Stimulated activated CD8-positive, alpha-beta memory T cell treated with anti-CD3 and anti-CD28 coated beads, Interleukin-7, amount 100 ng/mL, for 4 hours (primary cell): Measurements from ENCODE around the gene GLB1L3.

ENCODE experiments used
- DNase-seq, 2 donors: peaks; one replicate each; pipeline ENCODE4 v3.0.0-alpha.2; 2020; ENCODE audit warnings: low read depth in 2 of 2

The GLB1L3 gene

GRCh38 chr11:134362192-134362901 lies 86.2 kb downstream of the GLB1L3 start:
- no peak for DNase-seq

- no peak for DNase-seq
Measured at GRCh38 chr11:134363161-134363560, 87.0 kb downstream of the GLB1L3 start.

- no peak for DNase-seq
Measured at GRCh38 chr11:134363592-134363991, 87.4 kb downstream of the GLB1L3 start.

- no peak for DNase-seq
Measured at GRCh38 chr11:134364261-134364660, 88.1 kb downstream of the GLB1L3 start.

- DNase-seq, result no peak
Measured at GRCh38 chr11:134365011-134365925, 89.1 kb downstream of the GLB1L3 start.

- DNase-seq, result no peak
Measured at GRCh38 chr11:134366254-134366653, 90.1 kb downstream of the GLB1L3 start.

GRCh38 chr11:134367781-134368180 lies 91.6 kb downstream of the GLB1L3 start:
- no peak for DNase-seq
